ENCODE measurements around the gene C13orf46. TPM values are rescaled to one million over a fixed set of nuclear protein-coding genes. Genes with fewer than 3 reads are reported as not detected.

The C13orf46 gene
- total RNA-seq, 1 donor from 2014 or later: 0.69 TPM

- ATAC-seq (ENCODE audit: low read depth) (no peak), DNase-seq (no peak)
- no peaks in the 10 kb centered on the region for H3K27me3 Mint-ChIP-seq
- CTCF ChIA-PET: no interaction called here
- no peak overlapping the region for H3K27ac Mint-ChIP-seq
- intact Hi-C loops (cut with micrococcal nuclease): no loop called here
- no peak for TF ChIP-seq CTCF (IDR thresholded peaks at IDR 0.05)
- no peaks in the 10 kb centered on the region for H3K9me3 Mint-ChIP-seq
- POLR2A ChIA-PET: no interaction called here
- no peak overlapping the region for H3K4me3 Mint-ChIP-seq
- H3K4me1 Mint-ChIP-seq: no peaks in the 10 kb centered on the region
- peaks cover 67% of the 10 kb centered on the region for H3K36me3 Mint-ChIP-seq (ENCODE audit: low read depth)
These were observed 3.1 kb upstream of the C13orf46 start for GRCh38 chr13:113976711-113977684.

GRCh38 chr13:113975416-113975815 lies 1.5 kb upstream of the C13orf46 start:
- TF ChIP-seq CTCF (IDR thresholded peaks at IDR 0.05): no peak
- CTCF ChIA-PET: no interaction called here
- Mint-ChIP-seq H3K4me1 (no peaks in the 10 kb centered on the region), H3K4me3 (no peak overlapping the region), H3K36me3 (ENCODE audit: low read depth) (peaks cover 53% of the 10 kb centered on the region), H3K9me3 (no peaks in the 10 kb centered on the region), H3K27me3 (no peaks in the 10 kb centered on the region), H3K27ac (no peak overlapping the region)
- intact Hi-C loops (cut with micrococcal nuclease): no loop called here
- no peak for ATAC-seq (ENCODE audit: low read depth)
- DNase-seq: no peak
- POLR2A ChIA-PET: no interaction called here

GRCh38 chr13:113974304-113975281 lies 717 bp upstream of the C13orf46 start:
- no peak for TF ChIP-seq CTCF (IDR thresholded peaks at IDR 0.05)
- no peak for ATAC-seq (ENCODE audit: low read depth)
- CTCF ChIA-PET: no interaction called here
- Mint-ChIP-seq H3K27me3 (no peaks in the 10 kb centered on the region), H3K9me3 (no peaks in the 10 kb centered on the region), H3K36me3 (ENCODE audit: low read depth) (peaks cover 45% of the 10 kb centered on the region), H3K27ac (no peak overlapping the region), H3K4me1 (no peaks in the 10 kb centered on the region), H3K4me3 (no peak overlapping the region)
- DNase-seq: no peak
- POLR2A ChIA-PET: no interaction called here
- intact Hi-C loops (cut with micrococcal nuclease): no loop called here

GRCh38 chr13:113972451-113973217 lies 1.2 kb downstream of the C13orf46 start:
- peaks cover 25% of the 10 kb centered on the region for H3K36me3 Mint-ChIP-seq (ENCODE audit: low read depth)
- no peaks in the 10 kb centered on the region for H3K27me3 Mint-ChIP-seq
- no peak overlapping the region for H3K27ac Mint-ChIP-seq
- H3K4me1 Mint-ChIP-seq: no peaks in the 10 kb centered on the region
- POLR2A ChIA-PET: no interaction called here
- H3K9me3 Mint-ChIP-seq: no peaks in the 10 kb centered on the region
- ATAC-seq (ENCODE audit: low read depth): no peak
- no peak for DNase-seq
- H3K4me3 Mint-ChIP-seq: no peak overlapping the region
- CTCF ChIA-PET: no interaction called here
- TF ChIP-seq CTCF (IDR thresholded peaks at IDR 0.05): no peak
- intact Hi-C loops (cut with micrococcal nuclease): no loop called here

All from activated B cell treated with CpG ODN at 0.5 μM for 24 hours (primary cell).